Esophagus squamous epithelium (tissue), 4 donors: ENCODE measurements around the gene INSRR.

ENCODE experiments used
- CTCF ChIP-seq, 6 experiments: fragments of 450-650 bp in 4 of 6; fragments of 200-600 bp in 2 of 6; sonication (generic) in 2 of 6; IDR thresholded peaks; one replicate each; pipeline ENCODE4 v1.5.1; 2016 to 2019; ENCODE audit warnings: antibody characterized with exemption in 6 of 6, mild to moderate bottlenecking in 4 of 6, moderate library complexity in 4 of 6
- POLR2A ChIP-seq, 4 donors: fragments of 450-650 bp; IDR thresholded peaks; one replicate each; pipeline ENCODE4 v1.6.1; 2017; ENCODE audit warnings: antibody characterized with exemption in 4 of 4, mild to moderate bottlenecking in 4 of 4, moderate library complexity in 3 of 4

DNA sequence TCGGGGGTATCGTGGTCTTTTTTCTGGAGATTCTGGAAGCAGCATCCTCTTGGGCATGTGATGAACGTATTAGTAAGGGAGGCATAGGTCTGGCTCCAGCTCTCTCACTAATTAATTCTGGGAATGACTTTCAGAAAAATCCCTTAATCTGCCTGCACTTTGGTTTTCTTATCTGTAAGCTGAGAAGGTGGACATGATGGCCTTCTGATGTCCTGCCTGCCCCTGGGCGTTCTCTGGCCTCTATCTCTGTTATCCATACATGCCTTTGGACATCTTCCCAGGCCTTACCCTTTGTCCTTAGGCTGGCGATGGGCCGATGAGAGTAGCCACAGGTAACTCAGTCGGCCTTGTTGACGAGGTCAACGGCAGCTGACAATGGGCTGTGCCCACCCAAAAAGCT, 10.5 kb upstream of the INSRR start:
- TF ChIP-seq CTCF (IDR thresholded peaks at IDR 0.05), result no peak
- no peak for TF ChIP-seq POLR2A (IDR thresholded peaks at IDR 0.05)
